PC-9 (cell line): Measurements from ENCODE around the gene CHURC1. TPM values are rescaled to one million over a fixed set of nuclear protein-coding genes. Genes with fewer than 3 reads are reported as not detected.

Experiments
- BruUV-seq: library from RNA; stranded (reverse); fragments of 400-500 nt; replicated peaks from 2 replicates; lab custom pipeline; 2021; lab: Mats Ljungman, UMichigan
- CTCF ChIA-PET: fragments of 300-600 bp; sonication (Branson Sonifier 250); formaldehyde crosslinking; loops from one replicate; lab custom pipeline; 2022; ENCODE audit warnings: antibody characterized with exemption; lab: Charles Lee
- POLR2A ChIA-PET: fragments of 300-600 bp; sonication (Branson Sonifier 250); formaldehyde crosslinking; loops from one replicate; lab custom pipeline; 2022; ENCODE audit warnings: antibody characterized with exemption; ENCODE audit not compliant: unreplicated experiment; lab: Charles Lee
- DNase-seq, 2 experiments: peaks; one replicate each; pipeline versions ENCODE4 v3.0.0 to v3.0.0-alpha.2; 2015 to 2022; ENCODE audit warnings: mixed read lengths in 1 of 2
- H2AFZ ChIP-seq: fragments of 200-600 bp; sonication (generic); 2 replicates; pipeline ENCODE4 v1.8.1; 2017; ENCODE audit warnings: antibody characterized with exemption
- H3F3A ChIP-seq: fragments of 200-600 bp; sonication (generic); 2 replicates; pipeline ENCODE4 v1.8.1; 2017; ENCODE audit warnings: antibody characterized with exemption, mild to moderate bottlenecking, low read depth; ENCODE audit not compliant: insufficient read depth
- H3K27ac ChIP-seq: fragments of 200-600 bp; sonication (generic); 2 replicates; pipeline ENCODE4 v1.6.1; 2016; ENCODE audit warnings: mixed run types
- H3K27me3 ChIP-seq: fragments of 200-600 bp; sonication (generic); 2 replicates; pipeline ENCODE4 v1.6.1; 2016; ENCODE audit warnings: low read depth, mixed run types; ENCODE audit not compliant: insufficient read depth
- H3K36me3 ChIP-seq: fragments of 200-600 bp; sonication (generic); 2 replicates; pipeline ENCODE4 v1.6.1; 2016; ENCODE audit warnings: low read depth, mixed run types
- H3K4me1 ChIP-seq: fragments of 200-600 bp; sonication (generic); replicated peaks from 2 replicates; pipeline ENCODE4 v1.6.1; 2016; ENCODE audit warnings: mixed run types; ENCODE audit not compliant: insufficient read depth
- H3K4me2 ChIP-seq: fragments of 200-600 bp; sonication (generic); 2 replicates; pipeline ENCODE4 v1.6.1; 2017; ENCODE audit warnings: mixed run types
- H3K4me3 ChIP-seq: fragments of 200-600 bp; sonication (generic); 2 replicates; pipeline ENCODE4 v1.6.1; 2016; ENCODE audit warnings: mixed run types
- H3K79me2 ChIP-seq: fragments of 200-600 bp; sonication (generic); 2 replicates; pipeline ENCODE4 v1.6.1; 2017; ENCODE audit warnings: low read depth, mixed run types
- H3K9me2 ChIP-seq: fragments of 200-600 bp; sonication (generic); 2 replicates; pipeline ENCODE4 v1.8.1; 2017; ENCODE audit warnings: mild to moderate bottlenecking; ENCODE audit not compliant: insufficient read depth
- H3K9me3 ChIP-seq: fragments of 200-600 bp; sonication (generic); 2 replicates; pipeline ENCODE4 v1.8.1; 2016; ENCODE audit warnings: low read depth; ENCODE audit not compliant: insufficient read depth
- H4K20me1 ChIP-seq: fragments of 200-600 bp; sonication (generic); 2 replicates; pipeline ENCODE4 v1.8.1; 2017; ENCODE audit not compliant: insufficient read depth
- EZH2 ChIP-seq: fragments of 200-600 bp; sonication (generic); IDR thresholded peaks from 2 replicates; pipeline ENCODE4 v1.8.0; 2017; ENCODE audit warnings: antibody characterized with exemption, low read depth
- intact Hi-C: fragments of 100-400 bp; cut with micrococcal nuclease; formaldehyde crosslinking; loops from one replicate; pipeline ENCODE4 v1.10.0; 2022; ENCODE audit not compliant: unreplicated experiment
- total RNA-seq: library from RNA; stranded (reverse); gene quantifications from 2 replicates; pipeline ENCODE4 v1.2.3, GENCODE V29; 2021
- TF ChIP-seq, protein P1 (sequence below): fragments of 200-600 bp; sonication (generic); conservative IDR thresholded peaks from 2 replicates; pipeline ENCODE4 v1.6.1; 2017; ENCODE audit warnings: mixed run types, antibody characterized with exemption, mild to moderate bottlenecking, moderate library complexity

Gene CHURC1
- total RNA-seq, 1 experiment from 2014 or later, result 91.8 TPM

DNA sequence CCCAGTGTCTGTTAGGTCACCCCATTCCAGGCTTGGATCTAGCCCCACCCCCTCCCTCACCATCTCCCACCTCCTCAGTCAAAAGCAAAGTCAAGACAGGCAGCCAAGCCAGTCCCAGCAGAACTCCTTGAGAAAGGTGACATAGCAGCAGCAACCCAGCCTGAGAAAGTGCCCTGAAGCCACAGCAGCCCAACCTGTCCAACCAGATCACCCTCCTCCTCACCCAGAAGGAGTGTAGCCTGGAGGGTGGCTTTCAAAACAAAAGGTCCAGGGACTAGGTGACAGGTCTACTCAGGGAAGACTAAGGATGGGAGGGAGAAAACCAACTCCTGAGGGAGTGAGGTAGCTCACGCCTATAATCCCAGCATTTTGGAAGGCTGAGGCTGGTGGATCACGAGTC is 52.7 kb downstream of the CHURC1 start:
- peak; percentile 93 to 99 for DNase-seq
- H3K9me3 ChIP-seq, result no peaks in the 10 kb centered on the region
- no TSS peak for BruUV-seq
- H4K20me1 ChIP-seq, result no peaks in the 10 kb centered on the region
- CTCF ChIA-PET, result interaction anchor here (1.1 kb wide), 1 partner anchor 207 kb away, joined by 5 read pairs; no protein-coding TSS in a partner anchor
- H3K9me2 ChIP-seq, result no peaks in the 10 kb centered on the region
- peaks cover 45% of the 10 kb centered on the region for H3F3A ChIP-seq
- H3K4me3 ChIP-seq, result peak overlapping the region; percentile 38; the same call in 1 of the 2 replicates
- peaks cover 17% of the 10 kb centered on the region for H3K36me3 ChIP-seq
- no peak for TF ChIP-seq EZH2
- TF ChIP-seq, protein P1, sequence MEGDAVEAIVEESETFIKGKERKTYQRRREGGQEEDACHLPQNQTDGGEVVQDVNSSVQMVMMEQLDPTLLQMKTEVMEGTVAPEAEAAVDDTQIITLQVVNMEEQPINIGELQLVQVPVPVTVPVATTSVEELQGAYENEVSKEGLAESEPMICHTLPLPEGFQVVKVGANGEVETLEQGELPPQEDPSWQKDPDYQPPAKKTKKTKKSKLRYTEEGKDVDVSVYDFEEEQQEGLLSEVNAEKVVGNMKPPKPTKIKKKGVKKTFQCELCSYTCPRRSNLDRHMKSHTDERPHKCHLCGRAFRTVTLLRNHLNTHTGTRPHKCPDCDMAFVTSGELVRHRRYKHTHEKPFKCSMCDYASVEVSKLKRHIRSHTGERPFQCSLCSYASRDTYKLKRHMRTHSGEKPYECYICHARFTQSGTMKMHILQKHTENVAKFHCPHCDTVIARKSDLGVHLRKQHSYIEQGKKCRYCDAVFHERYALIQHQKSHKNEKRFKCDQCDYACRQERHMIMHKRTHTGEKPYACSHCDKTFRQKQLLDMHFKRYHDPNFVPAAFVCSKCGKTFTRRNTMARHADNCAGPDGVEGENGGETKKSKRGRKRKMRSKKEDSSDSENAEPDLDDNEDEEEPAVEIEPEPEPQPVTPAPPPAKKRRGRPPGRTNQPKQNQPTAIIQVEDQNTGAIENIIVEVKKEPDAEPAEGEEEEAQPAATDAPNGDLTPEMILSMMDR, result no peak
- H3K79me2 ChIP-seq, result peaks cover 88% of the 10 kb centered on the region
- H3K4me1 ChIP-seq, result peaks cover 77% of the 10 kb centered on the region
- no peak overlapping the region for H2AFZ ChIP-seq
- H3K27me3 ChIP-seq, result no peaks in the 10 kb centered on the region
- peak overlapping the region; percentile 88 for H3K27ac ChIP-seq
- H3K4me2 ChIP-seq, result peak overlapping the region; percentile 82
- intact Hi-C loops, result loop anchor here (1.0 to 2.0 kb wide), 3 partner anchors 25 to 529 kb away; partner anchors contain the start of genes CHURC1 and GPX2
- POLR2A ChIA-PET, result no interaction called here

DNA sequence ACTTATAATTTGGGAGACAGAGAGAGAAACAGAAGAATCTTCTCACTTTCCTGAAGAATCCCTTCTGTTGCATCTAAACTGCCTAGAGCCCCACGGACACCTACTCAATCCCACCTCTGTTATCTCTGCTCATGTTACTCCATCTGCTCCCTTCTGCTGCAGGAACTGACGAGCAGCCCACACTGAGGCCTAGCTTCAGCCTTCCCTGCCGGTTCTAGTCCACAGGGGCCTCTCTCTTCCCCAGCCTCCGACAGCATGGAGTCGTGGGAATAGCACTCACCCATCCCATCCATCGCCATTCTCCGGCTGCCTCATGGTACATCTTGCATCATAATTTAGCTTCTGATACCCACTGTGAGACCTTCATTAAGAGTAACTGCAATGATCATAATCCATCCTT is 53.9 kb downstream of the CHURC1 start:
- ChIA-PET CTCF (interaction anchor here (1.4 kb wide), 1 partner anchor 52 kb away, joined by 4 read pairs; no protein-coding TSS in a partner anchor), POLR2A (interaction anchor here (0.7 kb wide), 1 partner anchor 25 kb away, joined by 5 read pairs; no protein-coding TSS in a partner anchor)
- no TSS peak for BruUV-seq
- Histone ChIP-seq H3K4me1 (peaks cover 76% of the 10 kb centered on the region), H3K4me2 (peak overlapping the region; percentile 76), H3K4me3 (no peak overlapping the region), H3K9me2 (no peaks in the 10 kb centered on the region), H3K27me3 (no peaks in the 10 kb centered on the region), H4K20me1 (no peaks in the 10 kb centered on the region), H3F3A (peaks cover 46% of the 10 kb centered on the region), H3K36me3 (peaks cover 12% of the 10 kb centered on the region; the same call in 1 of the 2 replicates), H3K79me2 (peaks cover 84% of the 10 kb centered on the region), H3K27ac (peak overlapping the region; percentile 50), H3K9me3 (no peaks in the 10 kb centered on the region), H2AFZ (no peak overlapping the region)
- intact Hi-C loops, result no loop called here
- TF ChIP-seq, protein P1, result no peak
- no peak for TF ChIP-seq EZH2
- DNase-seq, result no peak

DNA sequence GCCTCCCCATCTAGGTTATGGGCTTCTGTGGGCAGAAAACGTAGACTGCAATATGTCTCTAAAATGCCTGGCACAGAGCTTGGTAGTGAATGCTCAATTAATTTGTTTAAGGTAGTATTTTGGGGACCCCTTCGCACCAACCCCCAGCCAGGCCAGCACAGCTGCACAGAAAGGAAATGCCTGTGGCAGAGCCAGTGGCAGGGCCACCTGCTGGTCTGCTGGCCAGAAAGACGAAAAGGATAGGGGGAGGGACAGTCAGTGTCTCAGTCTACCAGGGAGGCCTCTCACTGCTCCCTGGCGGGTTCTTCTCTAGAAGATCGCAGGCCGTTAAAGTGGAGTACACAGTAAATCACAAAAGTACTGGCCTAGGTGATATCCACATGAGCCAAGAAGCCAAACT is 54.4 kb downstream of the CHURC1 start:
- no peaks in the 10 kb centered on the region for H3K27me3 ChIP-seq
- POLR2A ChIA-PET, result interaction anchor here (0.7 kb wide), 1 partner anchor 26 kb away, joined by 5 read pairs; no protein-coding TSS in a partner anchor
- peaks cover 74% of the 10 kb centered on the region for H3K4me1 ChIP-seq
- no peak for DNase-seq
- H3K79me2 ChIP-seq, result peaks cover 80% of the 10 kb centered on the region
- H3K4me2 ChIP-seq, result peak overlapping the region; percentile 76
- no peak overlapping the region for H2AFZ ChIP-seq
- CTCF ChIA-PET, result interaction anchor here (1.4 kb wide), 1 partner anchor 51 kb away, joined by 4 read pairs; no protein-coding TSS in a partner anchor
- H3K9me3 ChIP-seq, result no peaks in the 10 kb centered on the region
- peak overlapping the region; percentile 50 for H3K27ac ChIP-seq
- H4K20me1 ChIP-seq, result no peaks in the 10 kb centered on the region
- no TSS peak for BruUV-seq
- TF ChIP-seq, protein P1, result no peak
- TF ChIP-seq EZH2, result no peak
- H3K4me3 ChIP-seq, result no peak overlapping the region
- no peaks in the 10 kb centered on the region for H3K9me2 ChIP-seq
- H3K36me3 ChIP-seq, result peaks cover 8% of the 10 kb centered on the region; the same call in 1 of the 2 replicates
- peaks cover 49% of the 10 kb centered on the region for H3F3A ChIP-seq
- intact Hi-C loops, result no loop called here
